ENCODE data around the gene NCOA6. TPM values are rescaled to one million over a fixed set of nuclear protein-coding genes. Genes with fewer than 3 reads are reported as not detected.

NCOA6 gene
- total RNA-seq, 1 donor from 2014 or later, result 19.2 TPM

- Histone ChIP-seq H3K27ac (no peak overlapping the region), H3K4me1 (no peaks in the 10 kb centered on the region), H3K4me3 (no peak overlapping the region), H3K9me3 (no peaks in the 10 kb centered on the region), H3K36me3 (no peaks in the 10 kb centered on the region), H3K27me3 (no peaks in the 10 kb centered on the region)
- intact Hi-C loops (cut with DNase I), result no loop called here
- TF ChIP-seq CTCF (IDR thresholded peaks at IDR 0.05) (no peak), POLR2AphosphoS5 (IDR thresholded peaks at IDR 0.05; ENCODE audit: insufficient read depth in 1 of 2, low read depth in 1 of 2) (no peak), POLR2A (IDR thresholded peaks at IDR 0.05) (no peak)
- DNase-seq (ENCODE audit: extremely low spot score in 2 of 2), result no peak
Measured at GRCh38 chr20:34691838-34692237, 133.6 kb downstream of the NCOA6 start.

GRCh38 chr20:34689486-34689885 lies 136.0 kb downstream of the NCOA6 start:
- Histone ChIP-seq H3K4me1 (no peaks in the 10 kb centered on the region), H3K4me3 (no peak overlapping the region), H3K9me3 (no peaks in the 10 kb centered on the region), H3K27me3 (no peaks in the 10 kb centered on the region), H3K27ac (no peak overlapping the region), H3K36me3 (no peaks in the 10 kb centered on the region)
- DNase-seq (ENCODE audit: extremely low spot score in 2 of 2), result no peak
- intact Hi-C loops (cut with DNase I), result no loop called here
- TF ChIP-seq POLR2A (IDR thresholded peaks at IDR 0.05) (no peak), CTCF (IDR thresholded peaks at IDR 0.05) (no peak), POLR2AphosphoS5 (IDR thresholded peaks at IDR 0.05; ENCODE audit: insufficient read depth in 1 of 2, low read depth in 1 of 2) (no peak)

- no peak for DNase-seq (ENCODE audit: extremely low spot score in 2 of 2)
- no peaks in the 10 kb centered on the region for H3K27me3 ChIP-seq
- no peaks in the 10 kb centered on the region for H3K36me3 ChIP-seq
- H3K4me1 ChIP-seq, result no peaks in the 10 kb centered on the region
- H3K4me3 ChIP-seq, result no peak overlapping the region
- intact Hi-C loops (cut with DNase I), result no loop called here
- no peak overlapping the region for H3K27ac ChIP-seq
- TF ChIP-seq POLR2A (IDR thresholded peaks at IDR 0.05) (no peak), POLR2AphosphoS5 (IDR thresholded peaks at IDR 0.05; ENCODE audit: insufficient read depth in 1 of 2, low read depth in 1 of 2) (no peak)
- H3K9me3 ChIP-seq, result no peaks in the 10 kb centered on the region
Measured at GRCh38 chr20:34683667-34684066, 141.8 kb downstream of the NCOA6 start.

GRCh38 chr20:34680586-34681175 lies 144.8 kb downstream of the NCOA6 start:
- intact Hi-C loops (cut with DNase I), result no loop called here
- Histone ChIP-seq H3K4me3 (no peak overlapping the region), H3K36me3 (no peaks in the 10 kb centered on the region), H3K27me3 (no peaks in the 10 kb centered on the region), H3K27ac (no peak overlapping the region), H3K4me1 (peaks cover 15% of the 10 kb centered on the region), H3K9me3 (no peaks in the 10 kb centered on the region)
- TF ChIP-seq CTCF (IDR thresholded peaks at IDR 0.05) (no peak), POLR2AphosphoS5 (IDR thresholded peaks at IDR 0.05; ENCODE audit: insufficient read depth in 1 of 2, low read depth in 1 of 2) (no peak), POLR2A (IDR thresholded peaks at IDR 0.05) (no peak)
- DNase-seq (ENCODE audit: extremely low spot score in 2 of 2), result no peak

GRCh38 chr20:34676642-34677373 lies 148.6 kb downstream of the NCOA6 start, which contains the start of gene PIGU:
Gene PIGU, minus strand, starts transcription at chr20:34677092. Its CDS starts 7 bp downstream, at chr20:34677085.
- Histone ChIP-seq H3K36me3 (no peaks in the 10 kb centered on the region), H3K27me3 (no peaks in the 10 kb centered on the region), H3K4me3 (peak within 1 kb of the TSS; percentile 85 to 87), H3K9me3 (no peaks in the 10 kb centered on the region), H3K4me1 (peaks cover 21% of the 10 kb centered on the region), H3K27ac (peak within 1 kb of the TSS; percentile 79)
- DNase-seq (ENCODE audit: extremely low spot score in 2 of 2), result peak in 1 of 2 donors; percentile 90
- TF ChIP-seq POLR2A (IDR thresholded peaks at IDR 0.05) (no peak), POLR2AphosphoS5 (IDR thresholded peaks at IDR 0.05; ENCODE audit: insufficient read depth in 1 of 2, low read depth in 1 of 2) (peak; percentile 80 to 82), CTCF (IDR thresholded peaks at IDR 0.05) (peak in 1 of 3 experiments; percentile 29)
- intact Hi-C loops (cut with DNase I), result no loop called here
